Measurements from ENCODE around the gene FASN. TPM values are rescaled to one million over a fixed set of nuclear protein-coding genes. Genes with fewer than 3 reads are reported as not detected.

Gene FASN
- total RNA-seq, 2 experiments from 2014 or later = 111 to 364 TPM

DNA sequence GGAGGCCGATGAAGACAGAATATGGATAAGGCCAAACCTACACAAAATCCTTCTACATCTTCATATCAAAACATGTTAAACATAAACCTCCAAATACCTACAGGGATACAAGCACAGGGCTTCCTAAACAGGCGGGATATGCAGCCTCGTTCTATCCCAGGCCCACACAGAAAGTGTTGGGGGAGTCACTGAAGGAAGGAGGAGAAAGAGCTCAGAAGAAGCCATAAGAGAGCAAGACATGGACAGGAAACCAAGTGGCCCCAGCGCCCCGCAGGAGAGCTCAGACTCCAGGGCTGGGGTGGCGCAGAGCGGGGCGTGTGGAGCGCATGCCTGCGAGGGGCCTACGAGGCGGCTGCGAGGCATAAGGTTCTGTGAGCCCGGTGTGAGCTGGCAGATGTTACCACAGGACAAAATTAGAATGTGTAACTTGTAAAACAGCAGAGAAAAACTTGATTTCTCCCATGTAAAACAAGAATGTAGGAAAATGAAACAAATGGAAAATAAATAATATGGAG, 11.0 kb upstream of the FASN start:
- ChIA-PET POLR2A (no interaction called here), CTCF (ENCODE audit: unreplicated experiment) (no interaction called here)
- Histone ChIP-seq H4K20me1 (ENCODE audit: insufficient read depth, low read length) (no peaks in the 10 kb centered on the region), H2AFZ (ENCODE audit: low read length) (no peak overlapping the region), H3K36me3 (ENCODE audit: insufficient read depth, low read length) (no peaks in the 10 kb centered on the region), H3K9me3 (ENCODE audit: low read length) (no peaks in the 10 kb centered on the region), H3K27ac (ENCODE audit: low read depth, low read length, poor library complexity, severe bottlenecking) (no peak overlapping the region), H3K4me2 (ENCODE audit: low read length) (no peak overlapping the region), H3K4me1 (ENCODE audit: insufficient read depth, low read length, poor library complexity, severe bottlenecking) (peaks cover 28% of the 10 kb centered on the region), H3K9me2 (ENCODE audit: insufficient read depth, low read length) (no peaks in the 10 kb centered on the region), H3K4me3 (ENCODE audit: low read depth, low read length, poor library complexity, severe bottlenecking) (no peak overlapping the region), H3K79me2 (ENCODE audit: insufficient read depth, low read depth, low read length) (no peaks in the 10 kb centered on the region)
- intact Hi-C loops (cut with micrococcal nuclease; ENCODE audit: unreplicated experiment) = no loop called here
- TF ChIP-seq EZH2phosphoT487 (IDR thresholded peaks at IDR 0.05; ENCODE audit: borderline replicate concordance, low read depth, low read length) = no peak
- TF ChIP-seq, protein P1, sequence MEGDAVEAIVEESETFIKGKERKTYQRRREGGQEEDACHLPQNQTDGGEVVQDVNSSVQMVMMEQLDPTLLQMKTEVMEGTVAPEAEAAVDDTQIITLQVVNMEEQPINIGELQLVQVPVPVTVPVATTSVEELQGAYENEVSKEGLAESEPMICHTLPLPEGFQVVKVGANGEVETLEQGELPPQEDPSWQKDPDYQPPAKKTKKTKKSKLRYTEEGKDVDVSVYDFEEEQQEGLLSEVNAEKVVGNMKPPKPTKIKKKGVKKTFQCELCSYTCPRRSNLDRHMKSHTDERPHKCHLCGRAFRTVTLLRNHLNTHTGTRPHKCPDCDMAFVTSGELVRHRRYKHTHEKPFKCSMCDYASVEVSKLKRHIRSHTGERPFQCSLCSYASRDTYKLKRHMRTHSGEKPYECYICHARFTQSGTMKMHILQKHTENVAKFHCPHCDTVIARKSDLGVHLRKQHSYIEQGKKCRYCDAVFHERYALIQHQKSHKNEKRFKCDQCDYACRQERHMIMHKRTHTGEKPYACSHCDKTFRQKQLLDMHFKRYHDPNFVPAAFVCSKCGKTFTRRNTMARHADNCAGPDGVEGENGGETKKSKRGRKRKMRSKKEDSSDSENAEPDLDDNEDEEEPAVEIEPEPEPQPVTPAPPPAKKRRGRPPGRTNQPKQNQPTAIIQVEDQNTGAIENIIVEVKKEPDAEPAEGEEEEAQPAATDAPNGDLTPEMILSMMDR (conservative IDR thresholded peaks at IDR 0.05; ENCODE audit: low read length) = no peak
- BruUV-seq (replicated peaks) = TSS peak; percentile 42
- DNase-seq (ENCODE audit: low spot score) = no peak

DNA sequence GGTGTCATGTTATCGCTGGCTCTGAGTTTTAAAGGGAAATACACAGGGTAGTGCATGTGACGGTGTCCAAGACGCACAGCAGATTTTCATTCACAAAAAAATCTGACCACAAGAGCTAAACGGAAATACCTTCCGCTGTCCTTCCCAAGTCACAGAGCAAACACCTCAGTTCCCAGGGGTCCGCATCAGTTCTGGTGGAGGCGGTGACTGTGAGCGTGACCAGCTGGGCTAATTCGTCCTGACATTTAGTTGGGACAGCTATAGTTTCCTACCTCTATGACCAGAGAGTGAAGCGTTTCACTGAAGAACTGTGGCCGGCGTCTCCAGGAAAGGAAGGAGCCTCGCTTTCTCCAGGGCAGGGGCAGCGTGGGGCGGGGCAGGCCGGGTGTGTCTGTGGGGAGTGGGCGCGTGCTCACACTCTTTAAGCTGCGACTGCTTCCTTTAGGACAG, 10.5 kb upstream of the FASN start:
- Histone ChIP-seq H3K9me2 (ENCODE audit: insufficient read depth, low read length) (no peaks in the 10 kb centered on the region), H3K79me2 (ENCODE audit: insufficient read depth, low read depth, low read length) (no peaks in the 10 kb centered on the region), H3K27ac (ENCODE audit: low read depth, low read length, poor library complexity, severe bottlenecking) (no peak overlapping the region), H3K4me3 (ENCODE audit: low read depth, low read length, poor library complexity, severe bottlenecking) (no peak overlapping the region), H3K4me2 (ENCODE audit: low read length) (no peak overlapping the region), H3K4me1 (ENCODE audit: insufficient read depth, low read length, poor library complexity, severe bottlenecking) (peaks cover 32% of the 10 kb centered on the region), H3K36me3 (ENCODE audit: insufficient read depth, low read length) (no peaks in the 10 kb centered on the region), H2AFZ (ENCODE audit: low read length) (no peak overlapping the region), H4K20me1 (ENCODE audit: insufficient read depth, low read length) (no peaks in the 10 kb centered on the region), H3K9me3 (ENCODE audit: low read length) (no peaks in the 10 kb centered on the region)
- TF ChIP-seq, protein P1 (conservative IDR thresholded peaks at IDR 0.05; ENCODE audit: low read length) = no peak
- TF ChIP-seq EZH2phosphoT487 (IDR thresholded peaks at IDR 0.05; ENCODE audit: borderline replicate concordance, low read depth, low read length) = no peak
- ChIA-PET POLR2A (no interaction called here), CTCF (ENCODE audit: unreplicated experiment) (no interaction called here)
- no peak for DNase-seq (ENCODE audit: low spot score)
- no TSS peak for BruUV-seq (replicated peaks)
- intact Hi-C loops (cut with micrococcal nuclease; ENCODE audit: unreplicated experiment) = no loop called here

DNA sequence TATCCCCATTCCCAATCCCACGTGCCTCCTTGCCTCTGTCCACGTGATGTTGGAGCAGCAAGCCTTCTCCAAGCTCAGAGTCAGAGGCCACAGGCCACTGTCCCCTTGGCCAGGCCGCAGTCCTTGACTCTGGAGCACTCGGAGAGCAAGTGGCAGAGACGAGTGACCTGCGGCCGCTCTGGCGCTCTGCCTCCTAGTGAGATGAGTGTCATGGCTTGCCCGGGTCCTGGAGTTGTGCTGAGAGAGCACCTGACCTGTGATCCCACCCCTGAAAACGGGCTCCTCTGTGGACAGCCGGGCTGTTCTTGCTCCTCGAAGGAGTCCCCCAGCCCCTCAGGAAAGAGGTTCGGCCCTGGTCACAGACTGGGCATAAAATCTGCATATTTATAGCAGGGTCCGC, 10.0 kb upstream of the FASN start:
- Histone ChIP-seq H2AFZ (ENCODE audit: low read length) (no peak overlapping the region), H3K27ac (ENCODE audit: low read depth, low read length, poor library complexity, severe bottlenecking) (no peak overlapping the region), H3K4me3 (ENCODE audit: low read depth, low read length, poor library complexity, severe bottlenecking) (no peak overlapping the region), H3K9me3 (ENCODE audit: low read length) (no peaks in the 10 kb centered on the region), H3K4me1 (ENCODE audit: insufficient read depth, low read length, poor library complexity, severe bottlenecking) (peaks cover 32% of the 10 kb centered on the region), H3K4me2 (ENCODE audit: low read length) (no peak overlapping the region), H3K79me2 (ENCODE audit: insufficient read depth, low read depth, low read length) (no peaks in the 10 kb centered on the region), H3K36me3 (ENCODE audit: insufficient read depth, low read length) (no peaks in the 10 kb centered on the region), H4K20me1 (ENCODE audit: insufficient read depth, low read length) (no peaks in the 10 kb centered on the region), H3K9me2 (ENCODE audit: insufficient read depth, low read length) (no peaks in the 10 kb centered on the region)
- DNase-seq (ENCODE audit: low spot score) = no peak
- BruUV-seq (replicated peaks) = no TSS peak
- CTCF ChIA-PET (ENCODE audit: unreplicated experiment) = no interaction called here
- intact Hi-C loops (cut with micrococcal nuclease; ENCODE audit: unreplicated experiment) = no loop called here
- no peak for TF ChIP-seq EZH2phosphoT487 (IDR thresholded peaks at IDR 0.05; ENCODE audit: borderline replicate concordance, low read depth, low read length)
- TF ChIP-seq, protein P1 (conservative IDR thresholded peaks at IDR 0.05; ENCODE audit: low read length) = no peak
- POLR2A ChIA-PET = no interaction called here
